ENCODE measurements around the gene PTPRG. TPM values are rescaled to one million over a fixed set of nuclear protein-coding genes. Genes with fewer than 3 reads are reported as not detected.

PTPRG gene
- total RNA-seq, 1 experiment from 2014 or later: 69.3 TPM

DNA sequence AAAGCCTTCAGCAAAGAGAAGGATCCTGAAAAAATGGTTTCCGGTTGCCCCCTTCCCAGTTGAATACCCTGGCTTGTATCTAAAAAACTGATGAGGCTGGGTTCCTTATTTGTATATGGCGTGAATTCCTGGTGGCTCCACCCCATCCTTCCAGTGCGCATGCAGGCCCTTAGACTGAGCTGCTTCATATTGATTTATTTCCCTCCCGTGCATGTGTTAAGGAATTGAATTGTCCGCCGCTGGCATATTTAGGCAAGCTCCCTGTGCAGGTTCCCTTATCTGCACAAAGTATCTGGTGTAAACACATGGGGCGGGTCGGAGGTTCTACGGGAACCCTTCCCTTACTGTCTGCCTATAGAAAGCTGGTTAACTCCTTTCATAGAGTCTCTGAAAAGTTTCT, 449.6 kb downstream of the PTPRG start:
- no peak overlapping the region for H4K91ac ChIP-seq (ENCODE audit: insufficient read length, low read depth, low read length)
- H2BK15ac ChIP-seq (ENCODE audit: low read depth, low read length): no peak overlapping the region
- WGBS (ENCODE audit: extremely low coverage, insufficient read length, low lambda C conversion rate): no CpG with 5 or more reads among the region's 9 CpGs
- H3K56ac ChIP-seq (ENCODE audit: insufficient read length, low read depth, low read length): no peak overlapping the region
- no peaks in the 10 kb centered on the region for H4K20me1 ChIP-seq (ENCODE audit: control insufficient read depth, insufficient read depth, insufficient read length)
- H3K4me2 ChIP-seq (ENCODE audit: insufficient read depth, insufficient read length, low read length): no peak overlapping the region
- H3K79me1 ChIP-seq (ENCODE audit: insufficient read depth, low read depth, low read length, poor library complexity, severe bottlenecking): peaks cover 6% of the 10 kb centered on the region
- H3K4me1 Mint-ChIP-seq: peaks cover 0 to 2% of the 10 kb centered on the region in 2 experiments; a peak in 1 of 4 replicates
- H3K23me2 ChIP-seq (ENCODE audit: insufficient read length, low read depth, low read length, poor library complexity, severe bottlenecking): no peaks in the 10 kb centered on the region
- TF ChIP-seq, protein P1, sequence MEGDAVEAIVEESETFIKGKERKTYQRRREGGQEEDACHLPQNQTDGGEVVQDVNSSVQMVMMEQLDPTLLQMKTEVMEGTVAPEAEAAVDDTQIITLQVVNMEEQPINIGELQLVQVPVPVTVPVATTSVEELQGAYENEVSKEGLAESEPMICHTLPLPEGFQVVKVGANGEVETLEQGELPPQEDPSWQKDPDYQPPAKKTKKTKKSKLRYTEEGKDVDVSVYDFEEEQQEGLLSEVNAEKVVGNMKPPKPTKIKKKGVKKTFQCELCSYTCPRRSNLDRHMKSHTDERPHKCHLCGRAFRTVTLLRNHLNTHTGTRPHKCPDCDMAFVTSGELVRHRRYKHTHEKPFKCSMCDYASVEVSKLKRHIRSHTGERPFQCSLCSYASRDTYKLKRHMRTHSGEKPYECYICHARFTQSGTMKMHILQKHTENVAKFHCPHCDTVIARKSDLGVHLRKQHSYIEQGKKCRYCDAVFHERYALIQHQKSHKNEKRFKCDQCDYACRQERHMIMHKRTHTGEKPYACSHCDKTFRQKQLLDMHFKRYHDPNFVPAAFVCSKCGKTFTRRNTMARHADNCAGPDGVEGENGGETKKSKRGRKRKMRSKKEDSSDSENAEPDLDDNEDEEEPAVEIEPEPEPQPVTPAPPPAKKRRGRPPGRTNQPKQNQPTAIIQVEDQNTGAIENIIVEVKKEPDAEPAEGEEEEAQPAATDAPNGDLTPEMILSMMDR (conservative IDR thresholded peaks at IDR 0.05): no peak
- no peak overlapping the region for H2BK120ac ChIP-seq (ENCODE audit: low read depth, low read length, poor library complexity, severe bottlenecking)
- H3K4me3 Mint-ChIP-seq: no peak overlapping the region
- no peak overlapping the region for H3K4ac ChIP-seq (ENCODE audit: low read depth, low read length)
- H3K23ac ChIP-seq (ENCODE audit: insufficient read length, low read depth, low read length): no peak overlapping the region
- H2AFZ ChIP-seq (ENCODE audit: low read length): no peak overlapping the region
- no peak overlapping the region for H3K18ac ChIP-seq (ENCODE audit: insufficient read length, low read depth, low read length)
- no peak overlapping the region for H3K9ac ChIP-seq (ENCODE audit: extremely low read depth, insufficient read length, low read length)
- no peak overlapping the region; a peak in 1 of 7 replicates for H3K27ac Mint-ChIP-seq
- H3K9me3 Mint-ChIP-seq: no peaks in the 10 kb centered on the region; a peak in 1 of 5 replicates
- H3K36me3 Mint-ChIP-seq (ENCODE audit: insufficient read depth in 1 of 3, low read depth in 3 of 3): peaks cover 16 to 25% (median 19%) of the 10 kb centered on the region in 3 experiments; a peak in 6 of 7 replicates
- H3T11ph ChIP-seq (ENCODE audit: low read length): no peak overlapping the region
- H2BK12ac ChIP-seq (ENCODE audit: insufficient read length, low read depth, low read length): no peak overlapping the region
- H4K5ac ChIP-seq (ENCODE audit: insufficient read length, low read depth, low read length): no peak overlapping the region
- H3K79me2 ChIP-seq (ENCODE audit: insufficient read depth, low read length): peaks cover 1% of the 10 kb centered on the region; the same call in 1 of the 2 replicates
- H3K4me1 ChIP-seq (ENCODE audit: insufficient read depth, low read length): no peaks in the 10 kb centered on the region
- H3K9me3 ChIP-seq (ENCODE audit: control insufficient read depth, low read depth, low read length): no peaks in the 10 kb centered on the region
- no peak for DNase-seq
- no peak overlapping the region for H3K27ac ChIP-seq (ENCODE audit: insufficient read length, low read depth, low read length)
- no peaks in the 10 kb centered on the region for H3K27me3 ChIP-seq (ENCODE audit: insufficient read depth, low read length)
- H2BK5ac ChIP-seq (ENCODE audit: insufficient read length, low read length): no peak overlapping the region
- H2BK20ac ChIP-seq (ENCODE audit: low read depth, low read length, poor library complexity, severe bottlenecking): no peak overlapping the region
- no peak overlapping the region for H2AK5ac ChIP-seq (ENCODE audit: insufficient read length, low read length)
- H4K8ac ChIP-seq (replicated peaks; ENCODE audit: insufficient read length, low read depth, low read length): no peak overlapping the region
- no peak overlapping the region for H3K14ac ChIP-seq (ENCODE audit: insufficient read depth, low read length)
- no peaks in the 10 kb centered on the region for H3K27me3 Mint-ChIP-seq (ENCODE audit: low read depth)
